ENCODE results near the gene MAN2C1. TPM values are rescaled to one million over a fixed set of nuclear protein-coding genes. Genes with fewer than 3 reads are reported as not detected.

MAN2C1 gene
- total and polyA plus RNA-seq, 9 of the 15 experiments (the other 6 are each of a cell fraction or from before 2014, with no cell fraction given), result 2.0 to 141 (median 39.9) TPM

DNA sequence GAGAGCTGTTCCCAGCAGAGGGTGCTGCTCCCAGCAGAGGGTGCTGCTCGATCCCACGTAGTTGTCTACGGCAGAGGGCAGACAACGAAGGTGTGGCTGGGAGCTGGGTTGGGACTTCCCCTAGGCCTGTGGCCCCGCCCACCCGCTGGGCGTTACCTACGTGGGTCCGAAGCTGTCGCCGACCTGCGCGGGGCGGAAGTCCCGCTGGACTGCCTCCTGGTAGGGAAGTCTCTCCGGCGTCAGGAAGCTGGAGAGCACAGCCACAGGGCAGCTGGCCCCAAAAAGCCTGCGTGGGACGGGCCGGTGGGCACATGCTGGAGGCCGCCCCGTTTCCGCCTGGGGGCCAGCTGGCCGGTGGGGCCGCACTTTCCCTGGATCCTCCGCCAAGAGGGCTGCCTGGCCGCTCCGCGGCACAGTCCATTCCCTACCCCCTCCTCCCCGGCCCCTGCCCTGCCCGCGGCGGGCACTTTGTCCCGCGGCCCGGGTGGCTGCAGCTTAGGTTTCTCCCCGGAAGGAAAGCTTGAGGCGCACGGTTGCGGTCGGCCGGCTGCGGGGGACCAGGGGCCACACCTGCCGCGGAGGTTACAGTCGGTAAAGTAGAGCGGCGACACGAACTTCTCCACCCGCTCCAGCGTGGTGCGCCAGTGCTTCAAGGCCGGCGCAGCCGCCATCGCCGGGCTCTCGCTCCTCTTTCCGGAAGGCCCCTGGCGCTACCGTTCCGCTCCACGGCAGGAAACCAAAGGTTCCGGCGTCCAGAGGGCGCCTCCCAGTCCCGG, at the start of gene MAN2C1 (continued):
- TF ChIP-seq, protein P1, sequence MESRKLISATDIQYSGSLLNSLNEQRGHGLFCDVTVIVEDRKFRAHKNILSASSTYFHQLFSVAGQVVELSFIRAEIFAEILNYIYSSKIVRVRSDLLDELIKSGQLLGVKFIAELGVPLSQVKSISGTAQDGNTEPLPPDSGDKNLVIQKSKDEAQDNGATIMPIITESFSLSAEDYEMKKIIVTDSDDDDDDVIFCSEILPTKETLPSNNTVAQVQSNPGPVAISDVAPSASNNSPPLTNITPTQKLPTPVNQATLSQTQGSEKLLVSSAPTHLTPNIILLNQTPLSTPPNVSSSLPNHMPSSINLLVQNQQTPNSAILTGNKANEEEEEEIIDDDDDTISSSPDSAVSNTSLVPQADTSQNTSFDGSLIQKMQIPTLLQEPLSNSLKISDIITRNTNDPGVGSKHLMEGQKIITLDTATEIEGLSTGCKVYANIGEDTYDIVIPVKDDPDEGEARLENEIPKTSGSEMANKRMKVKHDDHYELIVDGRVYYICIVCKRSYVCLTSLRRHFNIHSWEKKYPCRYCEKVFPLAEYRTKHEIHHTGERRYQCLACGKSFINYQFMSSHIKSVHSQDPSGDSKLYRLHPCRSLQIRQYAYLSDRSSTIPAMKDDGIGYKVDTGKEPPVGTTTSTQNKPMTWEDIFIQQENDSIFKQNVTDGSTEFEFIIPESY (CRISPR knock-in tag; IDR thresholded peaks at IDR 0.05), result peak; percentile 40
- TF ChIP-seq ATF7 (IDR thresholded peaks at IDR 0.05) (peak; percentile 70), HDAC3 (IDR thresholded peaks at IDR 0.05; ENCODE audit: borderline replicate concordance, partially characterized antibody) (peak; percentile 50), HMG20A (CRISPR knock-in tag; conservative IDR thresholded peaks at IDR 0.05) (no peak), ZNF274 (IDR thresholded peaks at IDR 0.05; ENCODE audit: borderline replicate concordance, low read depth, low read length) (no peak), RNF2 (IDR thresholded peaks at IDR 0.05) (no peak), CHCHD3 (CRISPR knock-in tag; IDR thresholded peaks at IDR 0.05) (no peak), TAF7 (tag; IDR thresholded peaks at IDR 0.05) (peak; percentile 88), ZNF57 (CRISPR knock-in tag; IDR thresholded peaks at IDR 0.05) (no peak), NCOR1 (IDR thresholded peaks at IDR 0.05) (peak; percentile 47), TCF15 (CRISPR knock-in tag; IDR thresholded peaks at IDR 0.05) (0 out of 2 replicates have a peak, but pooled peaks have one; percentile 20), HNRNPLL (IDR thresholded peaks at IDR 0.05; ENCODE audit: low read depth, low read length, poor library complexity, severe bottlenecking) (peak; percentile 83), LCOR (CRISPR knock-in tag; IDR thresholded peaks at IDR 0.05) (peak; percentile 95), TFAM (CRISPR knock-in tag; conservative IDR thresholded peaks at IDR 0.05) (no peak), CEBPB (tag; IDR thresholded peaks at IDR 0.05) (no peak), FOXK2 (conservative IDR thresholded peaks at IDR 0.05 in 1 of 2, IDR thresholded peaks at IDR 0.05 in 1 of 2; ENCODE audit: low read depth in 2 of 2) (peak; percentile 10 to 40; a peak in 1 of 4 replicates), SP1 (CRISPR knock-in tag; IDR thresholded peaks at IDR 0.05) (peak; percentile 93)
- TF ChIP-seq, protein P2, sequence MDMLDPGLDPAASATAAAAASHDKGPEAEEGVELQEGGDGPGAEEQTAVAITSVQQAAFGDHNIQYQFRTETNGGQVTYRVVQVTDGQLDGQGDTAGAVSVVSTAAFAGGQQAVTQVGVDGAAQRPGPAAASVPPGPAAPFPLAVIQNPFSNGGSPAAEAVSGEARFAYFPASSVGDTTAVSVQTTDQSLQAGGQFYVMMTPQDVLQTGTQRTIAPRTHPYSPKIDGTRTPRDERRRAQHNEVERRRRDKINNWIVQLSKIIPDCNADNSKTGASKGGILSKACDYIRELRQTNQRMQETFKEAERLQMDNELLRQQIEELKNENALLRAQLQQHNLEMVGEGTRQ (CRISPR knock-in tag; IDR thresholded peaks at IDR 0.05), result no peak; the same call in 1 of the 2 replicates
- TF ChIP-seq, protein P3, sequence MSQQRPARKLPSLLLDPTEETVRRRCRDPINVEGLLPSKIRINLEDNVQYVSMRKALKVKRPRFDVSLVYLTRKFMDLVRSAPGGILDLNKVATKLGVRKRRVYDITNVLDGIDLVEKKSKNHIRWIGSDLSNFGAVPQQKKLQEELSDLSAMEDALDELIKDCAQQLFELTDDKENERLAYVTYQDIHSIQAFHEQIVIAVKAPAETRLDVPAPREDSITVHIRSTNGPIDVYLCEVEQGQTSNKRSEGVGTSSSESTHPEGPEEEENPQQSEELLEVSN (IDR thresholded peaks at IDR 0.05; ENCODE audit: borderline replicate concordance in 1 of 2, extremely low read depth in 1 of 2, insufficient read depth in 1 of 2, insufficient read length in 1 of 2, low read depth in 1 of 2, low read length in 1 of 2, poor library complexity in 1 of 2, severe bottlenecking in 1 of 2), result peak; percentile 4 to 9
